ENCODE measurements around the gene RAD51B.

The RAD51B gene

DNA sequence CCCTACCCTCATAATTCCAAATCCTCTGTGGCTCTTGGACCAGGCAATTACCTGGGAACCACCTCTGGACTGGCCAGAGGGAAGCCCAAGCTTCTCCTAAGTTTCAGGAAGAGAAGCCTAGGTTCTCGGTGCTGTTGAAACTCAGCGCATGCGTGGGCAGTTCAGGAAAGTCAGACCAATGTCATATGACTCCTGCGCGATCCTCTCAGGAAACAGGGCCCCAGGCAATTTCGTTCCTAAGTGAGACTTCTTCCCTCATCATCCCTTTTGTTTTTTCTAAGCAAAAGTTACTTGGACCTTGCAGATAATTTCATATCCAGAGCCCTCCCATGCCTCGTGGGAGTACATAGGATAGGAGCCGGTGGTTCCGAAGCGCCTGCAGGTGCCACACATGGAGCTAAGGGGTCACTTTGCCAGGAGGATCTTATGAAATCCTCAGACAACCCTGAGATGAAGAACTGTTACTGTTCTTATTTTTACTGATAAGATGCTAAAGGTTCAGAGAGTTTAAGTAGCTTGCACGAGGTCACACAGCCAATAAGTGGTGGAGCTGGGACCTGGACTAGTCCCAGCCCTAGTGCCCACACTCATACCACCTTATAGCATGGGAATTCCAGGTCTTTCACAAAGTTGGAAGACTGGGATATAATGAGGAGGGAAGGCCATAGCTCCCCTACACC, 805.1 kb downstream of the RAD51B start:
- no peak overlapping the region for H3K4me3 ChIP-seq (ENCODE audit: low read depth, low read length)
- TF ChIP-seq, protein P1, sequence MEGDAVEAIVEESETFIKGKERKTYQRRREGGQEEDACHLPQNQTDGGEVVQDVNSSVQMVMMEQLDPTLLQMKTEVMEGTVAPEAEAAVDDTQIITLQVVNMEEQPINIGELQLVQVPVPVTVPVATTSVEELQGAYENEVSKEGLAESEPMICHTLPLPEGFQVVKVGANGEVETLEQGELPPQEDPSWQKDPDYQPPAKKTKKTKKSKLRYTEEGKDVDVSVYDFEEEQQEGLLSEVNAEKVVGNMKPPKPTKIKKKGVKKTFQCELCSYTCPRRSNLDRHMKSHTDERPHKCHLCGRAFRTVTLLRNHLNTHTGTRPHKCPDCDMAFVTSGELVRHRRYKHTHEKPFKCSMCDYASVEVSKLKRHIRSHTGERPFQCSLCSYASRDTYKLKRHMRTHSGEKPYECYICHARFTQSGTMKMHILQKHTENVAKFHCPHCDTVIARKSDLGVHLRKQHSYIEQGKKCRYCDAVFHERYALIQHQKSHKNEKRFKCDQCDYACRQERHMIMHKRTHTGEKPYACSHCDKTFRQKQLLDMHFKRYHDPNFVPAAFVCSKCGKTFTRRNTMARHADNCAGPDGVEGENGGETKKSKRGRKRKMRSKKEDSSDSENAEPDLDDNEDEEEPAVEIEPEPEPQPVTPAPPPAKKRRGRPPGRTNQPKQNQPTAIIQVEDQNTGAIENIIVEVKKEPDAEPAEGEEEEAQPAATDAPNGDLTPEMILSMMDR (IDR thresholded peaks at IDR 0.05; ENCODE audit: low read depth, low read length): no peak

GRCh38 chr14:68625366-68626090, 805.9 kb downstream of the RAD51B start:
- TF ChIP-seq, protein P1 (IDR thresholded peaks at IDR 0.05; ENCODE audit: low read depth, low read length): no peak
- no peak overlapping the region for H3K4me3 ChIP-seq (ENCODE audit: low read depth, low read length)

- TF ChIP-seq, protein P1 (IDR thresholded peaks at IDR 0.05; ENCODE audit: low read depth, low read length): no peak
- H3K4me3 ChIP-seq (ENCODE audit: low read depth, low read length): no peak overlapping the region
These were observed 806.8 kb downstream of the RAD51B start for GRCh38 chr14:68626386-68626785.

DNA sequence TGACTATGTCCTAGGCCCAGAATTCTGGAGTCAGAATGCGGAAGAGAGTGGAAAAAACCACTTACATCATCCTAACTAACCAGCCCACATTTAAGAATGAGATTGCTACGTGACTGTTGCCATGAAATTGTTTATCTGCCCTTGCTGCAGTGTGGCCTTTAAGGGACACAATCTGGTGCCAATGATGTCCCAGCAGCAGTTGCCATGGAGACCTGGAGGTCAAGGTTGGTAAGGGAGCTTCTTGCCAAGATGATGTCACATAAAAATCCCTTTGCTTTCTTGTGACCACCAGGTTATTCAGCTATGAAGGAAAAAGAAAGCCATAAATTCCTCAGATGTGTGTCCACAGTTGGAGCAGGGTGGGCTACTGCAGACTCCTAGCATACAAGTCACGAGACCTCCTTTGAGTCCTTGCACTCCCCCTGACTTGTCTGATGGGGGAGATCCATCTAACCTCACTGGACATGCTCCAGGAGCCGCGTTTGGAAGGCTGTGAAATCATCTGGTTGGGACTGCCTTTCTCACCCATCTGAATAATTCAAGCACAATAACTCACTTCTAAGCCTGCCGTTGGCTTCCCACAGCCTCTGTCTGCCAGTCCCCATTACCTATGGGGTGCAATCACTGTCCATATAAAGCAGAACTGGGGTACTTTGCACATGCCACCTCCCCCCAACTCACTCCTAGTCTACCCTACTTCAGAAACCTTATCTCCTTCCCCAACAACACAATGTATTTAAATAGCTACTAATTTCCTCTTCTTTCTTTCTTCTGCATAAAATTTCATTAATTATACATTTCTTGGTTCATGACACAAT, 807.7 kb downstream of the RAD51B start:
- TF ChIP-seq, protein P1 (IDR thresholded peaks at IDR 0.05; ENCODE audit: low read depth, low read length): no peak
- no peak overlapping the region for H3K4me3 ChIP-seq (ENCODE audit: low read depth, low read length)

GRCh38 chr14:68627868-68628604, 808.5 kb downstream of the RAD51B start:
- no peak overlapping the region for H3K4me3 ChIP-seq (ENCODE audit: low read depth, low read length)
- TF ChIP-seq, protein P1 (IDR thresholded peaks at IDR 0.05; ENCODE audit: low read depth, low read length): no peak

- H3K4me3 ChIP-seq (ENCODE audit: low read depth, low read length): no peak overlapping the region
- TF ChIP-seq, protein P1 (IDR thresholded peaks at IDR 0.05; ENCODE audit: low read depth, low read length): no peak
These were observed 809.2 kb downstream of the RAD51B start for GRCh38 chr14:68628605-68629310.
